GM20000 (cell line): ENCODE measurements around the gene KIF5A.
"Not testable (repeated sequence)": the region's sequence is repeated elsewhere in the genome, so short reads cannot be mapped to it uniquely, and the experiment has no call there.

Experiments
- DNase-seq: peaks from one replicate; pipeline ENCODE4 v3.0.0; 2012; ENCODE audit warnings: low spot score
- CTCF ChIP-seq: IDR thresholded peaks from 2 replicates; pipeline ENCODE4 v1.5.1; 2012; ENCODE audit warnings: mild to moderate bottlenecking, control low read depth; ENCODE audit errors: extremely low read depth, missing control alignments

KIF5A gene

GRCh38 chr12:57513266-57513665 is 36.6 kb upstream of the KIF5A start:
- TF ChIP-seq CTCF, result no peak
- no peak for DNase-seq

- not testable (repeated sequence) for DNase-seq
These were observed 36.2 kb upstream of the KIF5A start for GRCh38 chr12:57513677-57514076.

GRCh38 chr12:57514246-57514645 is 35.6 kb upstream of the KIF5A start:
- DNase-seq, result not testable (repeated sequence)

- no peak for DNase-seq
- TF ChIP-seq CTCF, result no peak
These were observed 35.0 kb upstream of the KIF5A start for GRCh38 chr12:57514720-57515407.

- TF ChIP-seq CTCF, result no peak
- no peak for DNase-seq
These were observed 34.4 kb upstream of the KIF5A start for GRCh38 chr12:57515408-57515933.

- no peak for TF ChIP-seq CTCF
These were observed 33.8 kb upstream of the KIF5A start for GRCh38 chr12:57515934-57516541.

GRCh38 chr12:57516617-57517153 is 33.2 kb upstream of the KIF5A start:
- TF ChIP-seq CTCF, result no peak
- DNase-seq, result no peak

More at GRCh38 chr12:57515934-57516541, 33.8 kb upstream of the KIF5A start:
- no peak for DNase-seq

- DNase-seq, result no peak
- TF ChIP-seq CTCF, result no peak
These were observed 32.7 kb upstream of the KIF5A start for GRCh38 chr12:57517187-57517586.

GRCh38 chr12:57517718-57518117 is 32.1 kb upstream of the KIF5A start:
- not testable (repeated sequence) for DNase-seq
